Stimulated activated CD4-positive, alpha-beta T cell treated with anti-CD3 and anti-CD28 coated beads, Interleukin-1b, Interleukin-23, amount 100 ng/mL, for 48 hours (primary cell): Measurements from ENCODE around the gene PLEKHG3.

Source experiments
- DNase-seq: peaks from one replicate; pipeline ENCODE4 v3.0.0-alpha.2; 2020

The PLEKHG3 gene

GRCh38 chr14:64766430-64767151, 62.4 kb downstream of the PLEKHG3 start:
- no peak for DNase-seq

GRCh38 chr14:64767215-64767964, 63.2 kb downstream of the PLEKHG3 start:
- DNase-seq = no peak

GRCh38 chr14:64768401-64769095, 64.3 kb downstream of the PLEKHG3 start:
- no peak for DNase-seq

- no peak for DNase-seq
Observed at GRCh38 chr14:64769096-64770020, 65.1 kb downstream of the PLEKHG3 start.

- DNase-seq = no peak
Observed at GRCh38 chr14:64770751-64771150, 66.5 kb downstream of the PLEKHG3 start.

- no peak for DNase-seq
Observed at GRCh38 chr14:64771161-64771560, 66.9 kb downstream of the PLEKHG3 start.

GRCh38 chr14:64772397-64772950, 68.2 kb downstream of the PLEKHG3 start:
- no peak for DNase-seq

- DNase-seq = no peak
Observed at GRCh38 chr14:64773046-64773445, 68.8 kb downstream of the PLEKHG3 start.

- DNase-seq = no peak
Observed at GRCh38 chr14:64773577-64773976, 69.4 kb downstream of the PLEKHG3 start.

- DNase-seq = no peak
Observed at GRCh38 chr14:64774272-64774671, 70.0 kb downstream of the PLEKHG3 start.

GRCh38 chr14:64775081-64775777, 71.0 kb downstream of the PLEKHG3 start:
- DNase-seq = no peak

- no peak for DNase-seq
Observed at GRCh38 chr14:64777461-64777860, 73.2 kb downstream of the PLEKHG3 start.

GRCh38 chr14:64778104-64778754, 74.0 kb downstream of the PLEKHG3 start:
- DNase-seq = no peak

GRCh38 chr14:64779472-64779871, 75.2 kb downstream of the PLEKHG3 start:
- DNase-seq = no peak

- DNase-seq = no peak
Observed at GRCh38 chr14:64782196-64782595, 78.0 kb downstream of the PLEKHG3 start.

GRCh38 chr14:64784006-64784405, 79.8 kb downstream of the PLEKHG3 start:
- no peak for DNase-seq

- DNase-seq = no peak
Observed at GRCh38 chr14:64786296-64787149, 82.3 kb downstream of the PLEKHG3 start.

- no peak for DNase-seq
Observed at GRCh38 chr14:64787619-64788018, 83.4 kb downstream of the PLEKHG3 start.

- DNase-seq = no peak
Observed at GRCh38 chr14:64788706-64789105, 84.5 kb downstream of the PLEKHG3 start.

- DNase-seq = no peak
Observed at GRCh38 chr14:64789696-64790095, 85.5 kb downstream of the PLEKHG3 start.
